ENCODE measurements around the gene PMM2. TPM values are rescaled to one million over a fixed set of nuclear protein-coding genes. Genes with fewer than 3 reads are reported as not detected.

PMM2 gene
- polyA plus RNA-seq, 1 donor (not counting 4 experiments of a cell fraction or from before 2014, with no cell fraction given), result 38.6 TPM

DNA sequence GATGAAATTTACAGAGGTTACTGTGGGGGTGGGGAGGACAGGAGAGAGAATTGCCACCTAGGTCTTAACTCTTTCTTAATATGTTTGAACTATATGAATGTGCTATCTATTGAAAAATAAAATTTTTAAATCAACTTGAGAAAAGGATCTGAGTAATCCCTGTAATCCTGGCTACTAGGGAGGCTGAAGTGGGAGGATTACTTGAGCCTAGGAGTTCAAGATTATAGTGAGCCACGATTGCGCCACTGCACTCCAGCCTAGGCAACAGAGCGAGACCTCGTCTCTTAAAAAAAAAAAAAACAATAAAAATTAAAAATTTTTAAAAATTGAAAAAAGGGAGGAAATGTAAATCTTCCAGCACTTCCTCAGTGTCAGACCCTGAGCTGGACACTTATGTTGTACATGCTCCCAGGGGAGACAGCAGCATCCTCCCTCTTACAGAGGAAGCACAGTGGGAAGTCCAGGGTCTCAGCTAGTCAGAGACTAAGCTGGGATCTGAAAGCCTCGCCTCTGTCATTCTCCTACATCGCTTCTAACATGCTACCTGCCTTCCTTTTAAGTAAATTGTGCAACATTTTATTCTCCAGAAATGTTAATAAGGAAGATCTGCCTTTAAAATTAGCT is 21.9 kb downstream of the PMM2 start:
- Histone ChIP-seq H3K27me3 (ENCODE audit: control insufficient read depth, extremely low read depth, insufficient read depth, low read length) (no peaks in the 10 kb centered on the region), H3K4me2 (ENCODE audit: control insufficient read depth, extremely low read depth, insufficient read depth, low read depth, low read length) (no peak overlapping the region), H3K4me3 (ENCODE audit: control insufficient read depth in 2 of 3, extremely low read depth in 1 of 3, insufficient read depth in 2 of 3, low read depth in 1 of 3, low read length in 3 of 3) (no peak overlapping the region), H2AFZ (ENCODE audit: control insufficient read depth, low read length) (no peak overlapping the region), H3K27ac (ENCODE audit: control insufficient read depth, insufficient read depth, low read length) (no peak overlapping the region), H3K9ac (ENCODE audit: control insufficient read depth, extremely low read depth, insufficient read depth, low read length) (no peak overlapping the region), H3K9me3 (ENCODE audit: control insufficient read depth, low read depth, low read length) (no peaks in the 10 kb centered on the region), H3K79me2 (ENCODE audit: control insufficient read depth, insufficient read depth, low read length) (peaks cover 8% of the 10 kb centered on the region), H3K4me1 (ENCODE audit: control insufficient read depth, extremely low read depth, insufficient read depth, low read length) (no peaks in the 10 kb centered on the region), H4K20me1 (ENCODE audit: control insufficient read depth, extremely low read depth, insufficient read depth, low read length) (no peaks in the 10 kb centered on the region), H3K9me1 (ENCODE audit: control insufficient read depth, extremely low read depth, insufficient read depth, low read length) (no peaks in the 10 kb centered on the region), H3K36me3 (ENCODE audit: control insufficient read depth in 2 of 2, extremely low read depth in 1 of 2, insufficient read depth in 2 of 2, low read length in 2 of 2) (peaks cover 29 to 46% of the 10 kb centered on the region in 2 experiments)
- FAIRE-seq (no peak), DNase-seq (ENCODE audit: low read depth, low spot score) (no peak)
- TF ChIP-seq, protein P1, sequence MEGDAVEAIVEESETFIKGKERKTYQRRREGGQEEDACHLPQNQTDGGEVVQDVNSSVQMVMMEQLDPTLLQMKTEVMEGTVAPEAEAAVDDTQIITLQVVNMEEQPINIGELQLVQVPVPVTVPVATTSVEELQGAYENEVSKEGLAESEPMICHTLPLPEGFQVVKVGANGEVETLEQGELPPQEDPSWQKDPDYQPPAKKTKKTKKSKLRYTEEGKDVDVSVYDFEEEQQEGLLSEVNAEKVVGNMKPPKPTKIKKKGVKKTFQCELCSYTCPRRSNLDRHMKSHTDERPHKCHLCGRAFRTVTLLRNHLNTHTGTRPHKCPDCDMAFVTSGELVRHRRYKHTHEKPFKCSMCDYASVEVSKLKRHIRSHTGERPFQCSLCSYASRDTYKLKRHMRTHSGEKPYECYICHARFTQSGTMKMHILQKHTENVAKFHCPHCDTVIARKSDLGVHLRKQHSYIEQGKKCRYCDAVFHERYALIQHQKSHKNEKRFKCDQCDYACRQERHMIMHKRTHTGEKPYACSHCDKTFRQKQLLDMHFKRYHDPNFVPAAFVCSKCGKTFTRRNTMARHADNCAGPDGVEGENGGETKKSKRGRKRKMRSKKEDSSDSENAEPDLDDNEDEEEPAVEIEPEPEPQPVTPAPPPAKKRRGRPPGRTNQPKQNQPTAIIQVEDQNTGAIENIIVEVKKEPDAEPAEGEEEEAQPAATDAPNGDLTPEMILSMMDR (optimal IDR thresholded peaks at IDR 0.05 in 1 of 3, IDR thresholded peaks at IDR 0.05 in 1 of 3, conservative IDR thresholded peaks at IDR 0.05 in 1 of 3; ENCODE audit: extremely low read depth in 1 of 3, insufficient read depth in 2 of 3, low read length in 3 of 3), result no peak
- TF ChIP-seq EZH2 (IDR thresholded peaks at IDR 0.05; ENCODE audit: low read length), result no peak
- dilution Hi-C loops (cut with MboI; ENCODE audit: extremely low pct_ligation_motif_present, low sequenced_read_pairs), result no loop called here

DNA sequence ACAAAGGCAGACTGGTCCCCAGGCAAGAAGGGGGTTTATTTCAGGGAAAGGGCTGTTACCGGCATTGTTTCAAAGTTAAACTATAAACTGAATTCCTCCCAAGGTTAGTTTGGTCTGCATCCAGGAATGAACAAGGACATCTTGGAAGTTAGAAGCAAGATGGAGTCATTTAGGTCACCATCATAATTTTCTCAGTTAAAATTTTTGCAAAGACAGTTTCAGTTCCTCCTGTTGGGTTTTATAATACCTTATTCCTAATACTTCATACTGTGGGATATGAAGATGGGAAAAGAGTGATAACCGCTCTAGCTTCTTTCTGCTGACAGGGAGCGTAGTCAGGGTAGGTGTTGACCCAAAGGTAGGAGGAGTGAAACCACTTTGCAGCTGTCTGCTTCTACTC is 24.8 kb downstream of the PMM2 start:
- H4K20me1 ChIP-seq (ENCODE audit: control insufficient read depth, extremely low read depth, insufficient read depth, low read length), result no peaks in the 10 kb centered on the region
- H2AFZ ChIP-seq (ENCODE audit: control insufficient read depth, low read length), result no peak overlapping the region
- no peak for TF ChIP-seq EZH2 (IDR thresholded peaks at IDR 0.05; ENCODE audit: low read length)
- TF ChIP-seq, protein P1 (optimal IDR thresholded peaks at IDR 0.05 in 1 of 3, IDR thresholded peaks at IDR 0.05 in 1 of 3, conservative IDR thresholded peaks at IDR 0.05 in 1 of 3; ENCODE audit: extremely low read depth in 1 of 3, insufficient read depth in 2 of 3, low read length in 3 of 3), result no peak

More for the DNA sequence above, 24.8 kb downstream of the PMM2 start:
- no peak overlapping the region for H3K27ac ChIP-seq (ENCODE audit: control insufficient read depth, insufficient read depth, low read length)
- no peak overlapping the region for H3K9ac ChIP-seq (ENCODE audit: control insufficient read depth, extremely low read depth, insufficient read depth, low read length)
- no peaks in the 10 kb centered on the region for H3K9me3 ChIP-seq (ENCODE audit: control insufficient read depth, low read depth, low read length)
- H3K4me2 ChIP-seq (ENCODE audit: control insufficient read depth, extremely low read depth, insufficient read depth, low read depth, low read length), result no peak overlapping the region
- DNase-seq (ENCODE audit: low read depth, low spot score) (no peak), FAIRE-seq (no peak)
- peaks cover 6% of the 10 kb centered on the region for H3K79me2 ChIP-seq (ENCODE audit: control insufficient read depth, insufficient read depth, low read length)
- H3K36me3 ChIP-seq (ENCODE audit: control insufficient read depth in 2 of 2, extremely low read depth in 1 of 2, insufficient read depth in 2 of 2, low read length in 2 of 2), result peaks cover 25 to 31% of the 10 kb centered on the region in 2 experiments
- dilution Hi-C loops (cut with MboI; ENCODE audit: extremely low pct_ligation_motif_present, low sequenced_read_pairs), result no loop called here
- H3K4me1 ChIP-seq (ENCODE audit: control insufficient read depth, extremely low read depth, insufficient read depth, low read length), result no peaks in the 10 kb centered on the region
- no peak overlapping the region for H3K4me3 ChIP-seq (ENCODE audit: control insufficient read depth in 2 of 3, extremely low read depth in 1 of 3, insufficient read depth in 2 of 3, low read depth in 1 of 3, low read length in 3 of 3)
- H3K27me3 ChIP-seq (ENCODE audit: control insufficient read depth, extremely low read depth, insufficient read depth, low read length), result no peaks in the 10 kb centered on the region
- no peaks in the 10 kb centered on the region for H3K9me1 ChIP-seq (ENCODE audit: control insufficient read depth, extremely low read depth, insufficient read depth, low read length)

Measured in keratinocyte (primary cell).